ENCODE results near the gene ANAPC13.

DNA sequence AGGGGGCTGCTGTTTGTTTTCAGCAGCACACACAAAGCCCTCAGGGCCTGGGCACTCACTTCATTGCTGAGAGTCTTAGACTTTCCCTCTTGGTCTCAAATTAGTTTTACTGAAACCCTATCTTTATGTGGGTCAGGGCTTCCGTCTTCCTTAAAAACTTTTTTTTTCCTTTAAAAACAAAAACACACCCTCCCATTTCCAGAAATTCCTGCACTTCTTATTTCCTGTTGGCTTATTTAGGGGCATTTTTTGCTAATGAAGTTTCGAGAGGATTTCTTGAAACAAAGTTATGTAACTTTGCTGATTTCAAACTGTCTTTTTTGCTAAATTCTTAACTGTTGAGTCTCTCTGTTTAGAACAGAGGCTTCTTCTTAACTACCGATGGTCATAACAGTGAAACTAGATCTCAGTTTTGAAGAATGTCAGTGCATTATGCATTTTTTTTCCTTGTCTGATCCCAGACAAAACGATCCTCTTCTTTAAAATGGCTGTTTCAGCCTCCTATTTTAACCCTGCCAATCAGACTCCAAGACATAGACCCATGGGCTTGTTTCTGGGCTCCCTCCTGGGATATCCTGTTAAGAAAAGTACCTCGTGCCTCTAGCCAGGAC, 23.3 kb downstream of the ANAPC13 start:
- TF ChIP-seq, protein P1, sequence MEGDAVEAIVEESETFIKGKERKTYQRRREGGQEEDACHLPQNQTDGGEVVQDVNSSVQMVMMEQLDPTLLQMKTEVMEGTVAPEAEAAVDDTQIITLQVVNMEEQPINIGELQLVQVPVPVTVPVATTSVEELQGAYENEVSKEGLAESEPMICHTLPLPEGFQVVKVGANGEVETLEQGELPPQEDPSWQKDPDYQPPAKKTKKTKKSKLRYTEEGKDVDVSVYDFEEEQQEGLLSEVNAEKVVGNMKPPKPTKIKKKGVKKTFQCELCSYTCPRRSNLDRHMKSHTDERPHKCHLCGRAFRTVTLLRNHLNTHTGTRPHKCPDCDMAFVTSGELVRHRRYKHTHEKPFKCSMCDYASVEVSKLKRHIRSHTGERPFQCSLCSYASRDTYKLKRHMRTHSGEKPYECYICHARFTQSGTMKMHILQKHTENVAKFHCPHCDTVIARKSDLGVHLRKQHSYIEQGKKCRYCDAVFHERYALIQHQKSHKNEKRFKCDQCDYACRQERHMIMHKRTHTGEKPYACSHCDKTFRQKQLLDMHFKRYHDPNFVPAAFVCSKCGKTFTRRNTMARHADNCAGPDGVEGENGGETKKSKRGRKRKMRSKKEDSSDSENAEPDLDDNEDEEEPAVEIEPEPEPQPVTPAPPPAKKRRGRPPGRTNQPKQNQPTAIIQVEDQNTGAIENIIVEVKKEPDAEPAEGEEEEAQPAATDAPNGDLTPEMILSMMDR (IDR thresholded peaks at IDR 0.05) = no peak
- no peak for TF ChIP-seq EZH2 (IDR thresholded peaks at IDR 0.05)
